Upper lobe of left lung (tissue), 4 donors: ENCODE data around the gene COPRS.

Experiments used
- CTCF ChIP-seq, 6 experiments: fragments of 450-650 bp in 4 of 6; fragments of 200-600 bp in 2 of 6; sonication (generic) in 2 of 6; IDR thresholded peaks; one replicate each; pipeline ENCODE4 v1.5.1; 2016 to 2019; ENCODE audit warnings: antibody characterized with exemption in 6 of 6
- POLR2A ChIP-seq, 4 donors: fragments of 450-650 bp; IDR thresholded peaks; one replicate each; pipeline ENCODE4 v1.5.1; 2016 to 2017; ENCODE audit warnings: antibody characterized with exemption in 4 of 4, mild to moderate bottlenecking in 2 of 4

- TF ChIP-seq CTCF (IDR thresholded peaks at IDR 0.05): no peak
- no peak for TF ChIP-seq POLR2A (IDR thresholded peaks at IDR 0.05)
Observed at GRCh38 chr17:31807846-31808245, 51.2 kb downstream of the COPRS start.
